PC-3 (cell line): ENCODE results near the gene SETBP1. TPM values are rescaled to one million over a fixed set of nuclear protein-coding genes. Genes with fewer than 3 reads are reported as not detected.

Experiments
- ATAC-seq: fragments of 200-7000 bp; cut with Tn5 transposase; 2 replicates; pipeline ENCODE4 v1.9.1; 2020; ENCODE audit warnings: mild to moderate bottlenecking, moderate library complexity
- BruUV-seq: library from RNA; stranded (reverse); fragments of 400-500 nt; replicated peaks from 2 replicates; lab custom pipeline; 2021; lab: Mats Ljungman, UMichigan
- CTCF ChIA-PET: fragments of 300-600 bp; sonication (Branson Sonifier 250); formaldehyde crosslinking; loops from one replicate; lab custom pipeline; 2022; ENCODE audit warnings: antibody characterized with exemption; lab: Charles Lee
- POLR2A ChIA-PET: fragments of 300-600 bp; sonication (Branson Sonifier 250); formaldehyde crosslinking; loops from one replicate; lab custom pipeline; 2022; ENCODE audit warnings: antibody characterized with exemption; ENCODE audit not compliant: unreplicated experiment; lab: Charles Lee
- DNase-seq: peaks from one replicate; pipeline ENCODE4 v3.0.0-alpha.2; 2015
- H2AFZ ChIP-seq: fragments of 300-600 bp; sonication (generic); 2 replicates; pipeline ENCODE4 v1.6.0; 2016; ENCODE audit warnings: antibody characterized with exemption, low read length
- H3F3A ChIP-seq: fragments of 300-600 bp; sonication (generic); one replicate; pipeline ENCODE4 v1.6.0; 2017; ENCODE audit warnings: antibody characterized with exemption, low read length, control low read depth, mild to moderate bottlenecking; ENCODE audit not compliant: unreplicated experiment
- H3K27ac ChIP-seq: fragments of 300-600 bp; sonication (generic); 2 replicates; pipeline ENCODE4 v1.5.1; 2016; ENCODE audit warnings: mild to moderate bottlenecking, low read length
- H3K27me3 ChIP-seq: fragments of 300-600 bp; sonication (generic); 2 replicates; pipeline ENCODE4 v1.6.1; 2016; ENCODE audit warnings: low read length, mixed read lengths
- H3K36me3 ChIP-seq: fragments of 300-600 bp; sonication (generic); 2 replicates; pipeline ENCODE4 v1.6.1; 2016; ENCODE audit warnings: low read depth, mixed run types, low read length, mixed read lengths
- H3K4me1 ChIP-seq: fragments of 300-600 bp; sonication (generic); 2 replicates; pipeline ENCODE4 v1.5.1; 2016; ENCODE audit warnings: low read length; ENCODE audit not compliant: insufficient read depth
- H3K4me2 ChIP-seq: fragments of 300-600 bp; sonication (generic); 2 replicates; pipeline ENCODE4 v1.6.0; 2016; ENCODE audit warnings: low read length
- H3K4me3 ChIP-seq: fragments of 300-600 bp; sonication (generic); 2 replicates; pipeline ENCODE4 v1.5.1; 2016; ENCODE audit warnings: mild to moderate bottlenecking, low read length, mixed read lengths
- H3K79me2 ChIP-seq: fragments of 300-600 bp; sonication (generic); 2 replicates; pipeline ENCODE4 v1.6.1; 2017; ENCODE audit warnings: low read length, mixed read lengths
- H3K9ac ChIP-seq: fragments of 300-600 bp; sonication (generic); 2 replicates; pipeline ENCODE4 v1.6.0; 2016; ENCODE audit warnings: mild to moderate bottlenecking, low read length
- H3K9me2 ChIP-seq: fragments of 300-600 bp; sonication (generic); replicated peaks from 2 replicates; pipeline ENCODE4 v1.6.1; 2016; ENCODE audit warnings: mixed run types, low read length, mixed read lengths
- H3K9me3 ChIP-seq: fragments of 300-600 bp; sonication (generic); 2 replicates; pipeline ENCODE4 v1.6.1; 2016; ENCODE audit warnings: low read length, mixed read lengths
- H4K20me1 ChIP-seq: fragments of 300-600 bp; sonication (generic); 2 replicates; pipeline ENCODE4 v1.6.1; 2016; ENCODE audit warnings: low read length, mixed read lengths
- CTCF ChIP-seq: fragments of 300-600 bp; sonication (generic); conservative IDR thresholded peaks from 2 replicates; pipeline ENCODE4 v1.5.1; 2017; ENCODE audit warnings: antibody characterized with exemption, low read depth, mild to moderate bottlenecking, low read length
- EZH2 ChIP-seq: fragments of 300-600 bp; sonication (generic); IDR thresholded peaks from one replicate; pipeline ENCODE4 v1.6.1; 2017; ENCODE audit warnings: antibody characterized with exemption, mild to moderate bottlenecking, low read length; ENCODE audit not compliant: unreplicated experiment
- EZH2phosphoT487 ChIP-seq: fragments of 300-600 bp; sonication (generic); IDR thresholded peaks from 2 replicates; pipeline ENCODE4 v1.6.1; 2018; ENCODE audit warnings: mild to moderate bottlenecking, antibody characterized with exemption, low read length, borderline replicate concordance
- intact Hi-C: fragments of 100-400 bp; cut with micrococcal nuclease; formaldehyde crosslinking; loops from 2 replicates; pipeline ENCODE4 v1.9.0; 2023
- total RNA-seq: library from RNA; depleted of rRNA; stranded (reverse); fragments of >200 nt; gene quantifications from 2 replicates; pipeline ENCODE4 v1.2.3, GENCODE V29; 2014

SETBP1 gene
- total RNA-seq, 1 experiment from 2014 or later: 2.3 TPM

GRCh38 chr18:44682871-44683221 is 2.2 kb downstream of the SETBP1 start:
- peak overlapping the region; percentile 39; the same call in 1 of the 2 replicates for H3K4me2 ChIP-seq

GRCh38 chr18:44683556-44683955 is 2.9 kb downstream of the SETBP1 start:
- H3K9ac ChIP-seq: no peak overlapping the region
- CTCF ChIA-PET: interaction anchor here (0.6 kb wide), 1 partner anchor 212 kb away, joined by 3 read pairs; no protein-coding TSS in a partner anchor

More at GRCh38 chr18:44682871-44683221, 2.2 kb downstream of the SETBP1 start:
- Histone ChIP-seq H3K27ac (no peak overlapping the region), H3K79me2 (no peaks in the 10 kb centered on the region), H3K9me2 (no peaks in the 10 kb centered on the region), H4K20me1 (no peaks in the 10 kb centered on the region), H2AFZ (no peak overlapping the region), H3F3A (no peaks in the 10 kb centered on the region), H3K4me3 (no peak overlapping the region), H3K27me3 (no peaks in the 10 kb centered on the region), H3K9ac (no peak overlapping the region), H3K4me1 (peaks cover 11% of the 10 kb centered on the region; the same call in 1 of the 2 replicates), H3K9me3 (no peaks in the 10 kb centered on the region), H3K36me3 (no peaks in the 10 kb centered on the region)
- BruUV-seq: no TSS peak
- TF ChIP-seq EZH2phosphoT487 (no peak), EZH2 (no peak), CTCF (no peak)
- intact Hi-C loops: loop anchor here (5.0 kb wide), 1 partner anchor 529 kb away; no protein-coding TSS in a partner anchor
- DNase-seq: peak; percentile 25
- ATAC-seq: no peak
- ChIA-PET POLR2A (no interaction called here), CTCF (no interaction called here)

More at GRCh38 chr18:44683556-44683955, 2.9 kb downstream of the SETBP1 start:
- Histone ChIP-seq H3K4me1 (peaks cover 11% of the 10 kb centered on the region; the same call in 1 of the 2 replicates), H3K27ac (no peak overlapping the region), H3K9me3 (no peaks in the 10 kb centered on the region), H3K27me3 (no peaks in the 10 kb centered on the region), H3K79me2 (no peaks in the 10 kb centered on the region), H2AFZ (no peak overlapping the region), H3K9me2 (no peaks in the 10 kb centered on the region), H3K4me3 (no peak overlapping the region), H4K20me1 (no peaks in the 10 kb centered on the region), H3K36me3 (no peaks in the 10 kb centered on the region), H3K4me2 (no peak overlapping the region), H3F3A (no peaks in the 10 kb centered on the region)
- intact Hi-C loops: loop anchor here (5.0 kb wide), 1 partner anchor 529 kb away; no protein-coding TSS in a partner anchor
- TF ChIP-seq EZH2: no peak
- no peak for TF ChIP-seq EZH2phosphoT487
- TF ChIP-seq CTCF: no peak
- no TSS peak for BruUV-seq
- ATAC-seq: no peak
- POLR2A ChIA-PET: no interaction called here
- DNase-seq: no peak
